Endothelial cell of umbilical vein (primary cell): Measurements from ENCODE around the gene TNFSF12. TPM values are rescaled to one million over a fixed set of nuclear protein-coding genes. Genes with fewer than 3 reads are reported as not detected.
"Not testable (repeated sequence)": the region's sequence is repeated elsewhere in the genome, so short reads cannot be mapped to it uniquely, and the experiment has no call there.

ENCODE experiments used
- BruUV-seq: library from RNA; stranded (reverse); fragments of 400-500 nt; replicated peaks from 2 replicates; lab custom pipeline; 2021; lab: Mats Ljungman, UMichigan
- CTCF ChIA-PET: fragments of 300-600, 350-600 bp; sonication (Branson Sonifier 250); formaldehyde crosslinking; loops from one replicate; lab custom pipeline; 2021; ENCODE audit warnings: antibody characterized with exemption, inconsistent platforms; lab: Charles Lee
- POLR2A ChIA-PET: fragments of 300-600, 350-600 bp; sonication (Branson Sonifier 250); formaldehyde crosslinking; loops from one replicate; lab custom pipeline; 2021; ENCODE audit warnings: antibody characterized with exemption, inconsistent platforms; lab: Charles Lee
- DNase-seq: peaks from one replicate; pipeline ENCODE4 v3.0.0-alpha.2; 2011; ENCODE audit warnings: low read depth, low spot score
- FAIRE-seq: peaks from 2 replicates; lab custom pipeline; 2011; peaks lifted over from hg19 to GRCh38; lab: Jason Lieb, UNC
- H2AFZ ChIP-seq: 2 replicates; pipeline ENCODE4 v1.6.0; 2012; ENCODE audit warnings: low read depth, low read length, control low read depth, inconsistent platforms
- H3K27ac ChIP-seq: 2 replicates; pipeline ENCODE4 v1.5.1; 2011; ENCODE audit warnings: low read depth, mild to moderate bottlenecking, control low read depth, low read length, moderate library complexity; ENCODE audit not compliant: insufficient read depth
- H3K27me3 ChIP-seq, 2 experiments: 2 replicates each; pipeline versions ENCODE4 v1.6.0 to v1.6.1; 2011; ENCODE audit warnings: low read length in 2 of 2, mixed read lengths in 1 of 2; ENCODE audit not compliant: control insufficient read depth in 2 of 2, insufficient read depth in 2 of 2
- H3K36me3 ChIP-seq, 2 experiments: 2 replicates in 1 of 2; 3 replicates in 1 of 2; pipeline ENCODE4 v1.5.1; 2011; ENCODE audit warnings: low read length in 2 of 2, mild to moderate bottlenecking in 1 of 2, moderate library complexity in 1 of 2; ENCODE audit not compliant: control insufficient read depth in 2 of 2, insufficient read depth in 2 of 2; ENCODE audit errors: extremely low read depth in 1 of 2
- H3K4me1 ChIP-seq: 3 replicates; pipeline ENCODE4 v1.5.1; 2011; ENCODE audit warnings: mild to moderate bottlenecking, low read length; ENCODE audit not compliant: control insufficient read depth, insufficient read depth; ENCODE audit errors: extremely low read depth
- H3K4me2 ChIP-seq: 2 replicates; pipeline ENCODE4 v1.6.1; 2011; ENCODE audit warnings: low read length, control low read depth, mixed read lengths; ENCODE audit not compliant: insufficient read depth
- H3K4me3 ChIP-seq, 3 experiments: fragments of 200-600 bp in 1 of 3; sonication (generic), shearing (Covaris generic) in 1 of 3; replicated peaks in 1 of 3; 2 replicates each; pipeline ENCODE4 v1.5.1; 2011 to 2016; ENCODE audit warnings: control low read depth in 3 of 3, low read length in 3 of 3, mild to moderate bottlenecking in 2 of 3, inconsistent platforms in 1 of 3, low read depth in 1 of 3, moderate library complexity in 1 of 3; ENCODE audit not compliant: insufficient read depth in 1 of 3
- H3K79me2 ChIP-seq: 2 replicates; pipeline ENCODE4 v1.6.0; 2012; ENCODE audit warnings: low read length, inconsistent platforms; ENCODE audit not compliant: control insufficient read depth, insufficient read depth
- H3K9ac ChIP-seq: replicated peaks from 2 replicates; pipeline ENCODE3; 2011; ENCODE audit warnings: low read length, control low read depth; ENCODE audit not compliant: insufficient read depth; ENCODE audit errors: extremely low read depth
- H3K9me1 ChIP-seq: replicated peaks from 3 replicates; pipeline ENCODE4 v1.6.0; 2011; ENCODE audit warnings: mild to moderate bottlenecking, low read length; ENCODE audit not compliant: control insufficient read depth, insufficient read depth; ENCODE audit errors: extremely low read depth
- H3K9me3 ChIP-seq: replicated peaks from 2 replicates; pipeline ENCODE4 v1.5.1; 2012; ENCODE audit warnings: low read length, inconsistent platforms; ENCODE audit not compliant: control insufficient read depth, insufficient read depth
- H4K20me1 ChIP-seq: replicated peaks from 2 replicates; pipeline ENCODE3; 2011; ENCODE audit warnings: mild to moderate bottlenecking, low read length; ENCODE audit not compliant: control insufficient read depth, insufficient read depth; ENCODE audit errors: extremely low read depth
- CTCF ChIP-seq, 2 donors: IDR thresholded peaks; 1 replicate in 1 of 2; 2 replicates in 1 of 2; pipeline ENCODE4 v1.5.1; 2011; ENCODE audit warnings: low read length in 2 of 2, mild to moderate bottlenecking in 2 of 2, moderate library complexity in 2 of 2, control low read depth in 1 of 2, inconsistent platforms in 1 of 2, low read depth in 1 of 2; ENCODE audit not compliant: insufficient read depth in 1 of 2; ENCODE audit errors: extremely low read depth in 1 of 2
- EZH2 ChIP-seq: IDR thresholded peaks from 2 replicates; pipeline ENCODE4 v1.6.1; 2012; ENCODE audit warnings: borderline replicate concordance, low read depth, mild to moderate bottlenecking, moderate library complexity, low read length, inconsistent platforms; ENCODE audit not compliant: severe bottlenecking
- FOS ChIP-seq: IDR thresholded peaks from 2 replicates; pipeline ENCODE4 v1.6.1; 2011; ENCODE audit warnings: mild to moderate bottlenecking, low read length, moderate library complexity, borderline replicate concordance; ENCODE audit not compliant: insufficient read depth
- GATA2 ChIP-seq: IDR thresholded peaks from 2 replicates; pipeline ENCODE4 v1.7.0; 2011; ENCODE audit warnings: low read depth, mild to moderate bottlenecking, moderate library complexity, mixed read lengths, low read length; ENCODE audit not compliant: insufficient read length, insufficient read depth
- JUN ChIP-seq: IDR thresholded peaks from 2 replicates; pipeline ENCODE4 v1.6.1; 2011; ENCODE audit warnings: borderline replicate concordance, low read depth; ENCODE audit not compliant: insufficient read length, insufficient read depth
- MAX ChIP-seq: IDR thresholded peaks from 2 replicates; pipeline ENCODE4 v1.6.1; 2011; ENCODE audit not compliant: insufficient read depth, insufficient read length
- MYC ChIP-seq: IDR thresholded peaks from one replicate; pipeline ENCODE4 v1.6.1; 2011; ENCODE audit warnings: mild to moderate bottlenecking, low read depth, low read length
- POLR2A ChIP-seq: IDR thresholded peaks from 2 replicates; pipeline ENCODE4 v1.6.1; 2012; ENCODE audit warnings: low read depth, mild to moderate bottlenecking, control low read depth, low read length
- POLR2AphosphoS5 ChIP-seq: IDR thresholded peaks from 2 replicates; pipeline ENCODE4 v1.6.1; 2012; ENCODE audit warnings: low read depth, mild to moderate bottlenecking, control low read depth, low read length, moderate library complexity; ENCODE audit not compliant: insufficient read depth
- dilution Hi-C: fragments of 300-500 bp; cut with MboI; formaldehyde crosslinking; loops from one replicate; pipeline ENCODE4 v1.15.0; 2019; ENCODE audit warnings: low sequenced_read_pairs; ENCODE audit not compliant: extremely low pct_ligation_motif_present
- intact Hi-C: fragments of 100-400 bp; cut with micrococcal nuclease; formaldehyde crosslinking; loops from one replicate; pipeline ENCODE4 v1.10.0; 2022
- polyA plus RNA-seq, 4 experiments: library from polyadenylated mRNA; depleted of rRNA in 3 of 4; stranded (reverse) in 3 of 4; unstranded in 1 of 4; fragments of >200 nt; gene quantifications; 2 replicates each; pipeline versions ENCODE4 v1.2.1 to v1.2.3, GENCODE V29; 2011 to 2012; ENCODE audit warnings: missing spikeins in 1 of 4
- total RNA-seq: library from RNA; stranded (reverse); gene quantifications from 2 replicates; pipeline ENCODE4 v1.2.3, GENCODE V29; 2021

Gene TNFSF12
- total and polyA plus RNA-seq, 2 donors (not counting 3 experiments of a cell fraction or from before 2014, with no cell fraction given), result 28.4 to 39.4 TPM

GRCh38 chr17:7593296-7593695, 44.4 kb downstream of the TNFSF12 start:
- Histone ChIP-seq H3K9ac (no peak overlapping the region), H3K27me3 (no peaks in the 10 kb centered on the region), H3K4me1 (peaks cover 9% of the 10 kb centered on the region), H3K9me3 (no peaks in the 10 kb centered on the region), H3K4me2 (no peak overlapping the region), H3K9me1 (no peaks in the 10 kb centered on the region), H4K20me1 (no peaks in the 10 kb centered on the region), H3K79me2 (no peaks in the 10 kb centered on the region), H3K36me3 (peaks cover 20 to 50% of the 10 kb centered on the region in 2 experiments), H3K4me3 (no peak overlapping the region), H2AFZ (no peak overlapping the region), H3K27ac (no peak overlapping the region)
- FAIRE-seq (no peak), DNase-seq (no peak)
- TF ChIP-seq FOS (no peak), GATA2 (no peak), CTCF (IDR thresholded peaks at IDR 0.05; ENCODE audit: extremely low read depth in 1 of 2, insufficient read depth in 1 of 2, low read depth in 1 of 2, low read length in 2 of 2) (no peak), POLR2A (no peak), POLR2AphosphoS5 (no peak), MAX (no peak), EZH2 (no peak), MYC (no peak), JUN (no peak)
- CTCF ChIA-PET, result interaction anchor here (0.7 to 1.2 kb wide), 2 partner anchors 8 to 23 kb away, joined by 3 read pairs; no protein-coding TSS in a partner anchor
- POLR2A ChIA-PET, result no interaction called here
- intact Hi-C loops, result no loop called here
- BruUV-seq, result no TSS peak
- dilution Hi-C loops, result no loop called here

- H4K20me1 ChIP-seq, H3K27me3 ChIP-seq, BruUV-seq, POLR2A ChIA-PET, DNase-seq, dilution Hi-C loops, intact Hi-C loops, H3K27ac ChIP-seq, H3K9me1 ChIP-seq, H3K79me2 ChIP-seq, CTCF ChIA-PET, H3K4me3 ChIP-seq, H3K4me2 ChIP-seq, FAIRE-seq, H2AFZ ChIP-seq, H3K9ac ChIP-seq, H3K9me3 ChIP-seq, H3K4me1 ChIP-seq: not testable (repeated sequence)
- H3K36me3 ChIP-seq, result peaks cover 18 to 54% of the 10 kb centered on the region in 2 experiments
Observed at GRCh38 chr17:7597561-7597960, 48.7 kb downstream of the TNFSF12 start.
